HG02588 (cell line): ENCODE data around the gene EHD1.

ENCODE experiments used
- ATAC-seq: cut with Tn5 transposase; IDR thresholded peaks from one replicate; pipeline ENCODE4 v1.9.1; 2021; ENCODE audit warnings: mild to moderate bottlenecking, moderate library complexity; ENCODE audit not compliant: unreplicated experiment

EHD1 gene

DNA sequence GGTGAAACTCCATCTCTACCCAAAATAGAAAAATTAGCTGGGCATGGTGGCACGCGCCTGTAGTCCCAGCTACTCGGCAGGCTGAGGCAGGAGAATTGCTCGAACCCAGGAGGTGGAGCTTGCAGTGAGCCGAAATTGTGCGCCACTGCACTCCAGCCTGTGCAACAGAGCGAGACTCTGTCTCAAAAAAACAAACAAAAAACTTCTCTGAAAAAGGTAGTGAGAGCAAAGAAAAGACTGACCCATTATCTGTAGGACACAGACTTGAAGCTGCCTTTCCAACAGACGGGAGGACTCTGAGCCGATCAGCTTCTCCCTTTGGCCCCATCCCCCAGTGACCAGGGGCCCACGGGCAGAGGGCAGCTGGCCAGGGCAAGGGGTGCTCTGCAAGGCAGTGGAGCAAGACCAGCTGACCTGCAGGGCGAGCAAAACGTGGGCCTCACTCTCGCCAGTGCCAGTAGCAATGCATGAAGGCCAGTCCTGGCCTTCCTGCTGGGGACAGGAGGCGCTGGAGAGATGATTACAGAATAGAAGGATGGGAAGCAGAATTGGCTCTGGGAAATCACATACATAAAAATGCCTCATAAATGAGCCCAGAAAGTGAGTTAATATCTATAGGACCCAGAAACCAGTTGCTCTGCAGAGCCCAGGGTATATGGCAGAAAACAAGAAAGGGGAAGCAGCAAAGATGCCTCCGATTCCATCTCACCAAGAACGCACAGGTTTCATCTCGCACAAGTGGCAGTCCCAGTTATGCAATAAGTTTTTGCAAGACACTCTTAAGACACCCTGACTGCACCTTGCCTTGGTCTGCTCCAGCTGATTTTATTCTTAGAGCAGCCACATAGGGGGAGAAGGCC, 2.8 kb downstream of the EHD1 start:
- no peak for ATAC-seq

- ATAC-seq, result no peak
Observed at GRCh38 chr11:64874308-64875240, 3.8 kb downstream of the EHD1 start.

DNA sequence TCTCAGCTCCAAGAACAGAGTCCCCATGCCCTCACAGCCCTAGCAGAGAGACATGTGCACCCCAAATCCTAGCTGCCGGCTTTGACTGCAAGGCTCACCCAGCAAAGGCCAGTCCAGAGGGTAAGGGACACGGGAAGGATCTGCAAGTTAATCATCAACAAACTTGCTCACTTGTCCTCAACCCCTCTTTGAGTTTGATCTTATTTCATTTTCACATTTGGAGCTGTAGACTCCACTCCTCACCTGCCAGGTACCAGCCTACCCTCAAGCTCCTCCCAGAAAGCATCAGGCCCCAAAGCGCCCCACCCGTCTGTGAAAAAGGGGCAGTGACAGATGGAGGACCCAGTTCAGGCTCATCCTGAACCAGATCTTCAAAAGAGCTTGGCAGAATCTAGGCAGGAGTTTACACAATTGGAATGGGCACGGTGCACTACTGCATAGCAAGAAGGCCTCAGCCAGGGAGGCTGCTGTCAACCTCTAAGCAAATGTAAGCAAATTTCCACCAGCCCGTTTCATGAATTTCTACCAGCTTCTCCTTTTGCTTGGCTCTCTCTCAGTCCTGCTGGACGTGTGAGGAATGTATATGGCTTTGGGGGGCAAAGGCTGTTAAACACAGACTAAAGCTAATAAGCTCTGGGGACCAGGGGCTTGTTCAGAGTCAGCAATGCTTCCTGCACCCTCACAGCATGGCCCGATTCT, 5.5 kb downstream of the EHD1 start:
- no peak for ATAC-seq

DNA sequence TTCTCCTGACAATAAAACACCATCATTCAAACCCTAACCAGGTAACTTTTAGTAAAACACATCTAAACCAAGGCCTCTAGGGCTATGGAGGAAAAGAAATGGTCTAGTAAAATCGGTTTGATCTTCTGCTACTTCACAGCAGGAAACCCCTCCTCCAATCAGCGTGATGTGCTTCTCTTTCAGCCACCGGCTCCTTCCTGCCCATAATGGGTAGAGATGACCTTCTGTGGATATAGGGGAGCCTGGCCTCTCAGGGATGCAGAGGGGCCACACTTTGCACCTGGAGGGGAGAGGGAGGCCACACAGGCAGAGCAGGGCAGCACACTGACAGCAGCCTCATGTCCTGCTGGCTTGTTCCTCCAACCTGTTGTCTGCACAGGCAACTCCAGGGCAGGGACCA, 6.9 kb downstream of the EHD1 start:
- ATAC-seq, result no peak

GRCh38 chr11:64870893-64871466, 7.4 kb downstream of the EHD1 start:
- ATAC-seq, result no peak

- ATAC-seq, result no peak
Observed at GRCh38 chr11:64870176-64870892, 8.1 kb downstream of the EHD1 start.

- ATAC-seq, result no peak
Observed at GRCh38 chr11:64869571-64870175, 8.7 kb downstream of the EHD1 start.

DNA sequence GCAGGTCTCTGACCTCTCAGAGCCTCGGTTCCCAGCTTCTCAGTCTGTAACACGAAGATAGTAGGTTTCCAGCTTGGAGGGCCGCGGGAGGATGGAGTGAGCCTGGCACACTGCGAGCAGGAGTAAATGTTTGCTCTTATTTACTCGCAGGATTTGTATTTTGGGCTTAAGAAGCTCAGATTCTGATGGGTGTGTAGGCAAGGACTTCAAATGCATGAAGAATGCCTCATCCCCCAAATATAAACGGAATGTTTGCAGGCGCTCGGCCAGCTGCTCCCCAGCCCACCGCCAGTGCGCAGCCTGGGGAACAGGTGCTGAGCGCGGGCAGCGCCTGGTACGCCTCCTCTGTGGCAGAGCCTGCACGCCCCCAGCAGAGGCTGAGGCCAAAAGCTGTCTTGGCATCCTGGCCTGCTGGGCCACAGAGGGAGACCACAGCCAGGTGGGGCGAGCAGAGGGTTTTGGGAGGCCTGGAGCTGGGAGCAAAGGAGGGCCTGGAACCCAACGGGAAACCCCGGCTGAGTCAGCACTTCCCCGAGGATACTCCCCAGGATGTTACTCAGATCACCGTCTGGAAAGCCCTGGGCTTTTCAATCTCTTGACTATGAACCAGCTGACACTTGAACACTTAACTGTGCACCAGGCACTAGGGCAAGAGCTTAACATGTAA, 9.4 kb downstream of the EHD1 start:
- no peak for ATAC-seq

DNA sequence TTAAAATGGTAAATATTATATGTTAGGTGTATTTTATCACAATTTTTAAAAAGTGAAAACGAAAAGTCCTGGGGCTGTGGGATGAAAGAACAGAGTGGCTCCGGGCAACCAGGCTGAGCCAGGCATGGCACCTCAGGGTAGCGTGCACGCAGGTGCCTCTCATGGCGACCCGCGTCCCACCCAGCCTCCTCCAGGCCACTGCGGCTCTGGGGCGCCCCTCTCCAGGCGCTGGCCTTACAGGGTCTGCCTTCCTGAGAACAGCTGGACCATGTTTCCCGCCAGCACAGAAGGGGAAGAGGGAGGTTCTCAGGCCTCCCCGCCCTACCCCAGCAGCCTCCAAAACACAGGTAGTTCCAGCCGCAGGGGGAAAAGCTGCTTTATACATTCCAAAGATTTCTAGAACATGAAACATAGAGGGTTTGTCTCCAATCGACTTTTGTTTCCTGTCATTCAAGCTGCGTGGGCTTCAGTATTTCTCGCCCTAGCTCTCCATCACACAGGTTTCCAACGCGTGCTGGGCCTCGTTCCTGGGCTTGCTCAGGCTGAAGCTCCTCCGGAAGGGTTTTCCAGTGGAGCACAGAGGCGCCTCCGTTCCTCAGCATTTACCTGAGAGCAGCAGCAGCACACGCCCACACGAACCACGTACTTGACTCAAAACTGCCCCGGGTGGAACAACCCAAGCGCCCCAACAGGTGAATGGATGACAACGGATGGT, 10.5 kb downstream of the EHD1 start:
- no peak for ATAC-seq

GRCh38 chr11:64866173-64866491, 12.3 kb downstream of the EHD1 start:
- ATAC-seq, result no peak

DNA sequence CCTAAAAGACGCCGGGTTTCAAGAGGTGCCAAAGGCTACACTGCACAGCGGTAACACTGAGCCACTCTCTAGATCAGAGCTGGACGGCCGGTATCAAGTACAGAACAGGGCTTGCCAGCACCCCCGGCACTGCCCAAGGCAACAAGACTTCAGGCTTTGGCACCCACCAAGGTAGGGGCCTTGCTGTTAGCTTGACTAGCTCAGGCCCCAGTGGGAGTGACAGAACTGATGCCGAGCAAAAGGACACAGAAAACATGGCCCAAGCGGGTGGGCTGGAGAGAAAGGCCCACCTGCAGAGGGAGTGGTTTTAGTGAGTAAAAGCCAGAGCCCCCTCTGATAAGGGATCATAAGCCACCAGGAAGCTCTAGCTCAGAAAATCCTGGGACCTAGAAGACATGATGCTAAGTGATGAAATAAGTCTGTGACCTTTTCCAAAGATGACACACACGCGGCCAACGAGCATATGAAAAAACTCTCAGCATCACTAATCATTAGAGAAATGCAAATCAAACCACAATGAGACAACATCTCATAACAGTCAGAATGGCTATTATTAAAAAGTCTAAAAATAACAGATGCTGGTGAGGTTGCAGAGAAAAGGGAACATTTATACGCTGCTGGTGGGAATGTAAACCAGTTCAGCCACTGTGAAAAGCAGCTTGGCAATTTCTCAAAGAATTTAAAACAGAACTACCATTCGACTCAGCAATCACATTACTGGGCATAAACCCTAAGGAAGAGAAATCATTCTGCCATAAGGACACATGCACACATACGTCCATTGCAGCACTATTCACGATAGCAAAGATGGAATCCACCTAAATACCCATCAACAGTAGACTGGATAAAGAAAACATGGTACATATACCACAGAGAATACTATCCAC, 12.9 kb downstream of the EHD1 start:
- peak; percentile 34 for ATAC-seq

- peak; percentile 11 for ATAC-seq
Observed at GRCh38 chr11:64864473-64865285, 13.7 kb downstream of the EHD1 start.

GRCh38 chr11:64864135-64864472, 14.3 kb downstream of the EHD1 start:
- ATAC-seq, result no peak

GRCh38 chr11:64863391-64864060, 14.9 kb downstream of the EHD1 start:
- ATAC-seq, result no peak

GRCh38 chr11:64862987-64863390, 15.4 kb downstream of the EHD1 start:
- ATAC-seq, result no peak

GRCh38 chr11:64861227-64861975, 17.0 kb downstream of the EHD1 start:
- no peak for ATAC-seq
